Karpas-422 (cell line): ENCODE data around the gene HIPK1. TPM values are rescaled to one million over a fixed set of nuclear protein-coding genes. Genes with fewer than 3 reads are reported as not detected.
A peak's percentile ranks its signal among the peaks of the same experiment; 100 is the strongest.

ENCODE experiments used
- DNase-seq: peaks from one replicate; pipeline ENCODE4 v3.0.0-alpha.2; 2015
- H2AFZ ChIP-seq: fragments of 200-600 bp; sonication (generic); 2 replicates; pipeline ENCODE4 v1.6.1; 2014; ENCODE audit warnings: antibody characterized with exemption, low read length, mixed read lengths
- H3K27ac ChIP-seq: fragments of 200-600 bp; sonication (generic); 2 replicates; pipeline ENCODE4 v1.5.1; 2014; ENCODE audit warnings: mild to moderate bottlenecking, low read length, moderate library complexity
- H3K27me3 ChIP-seq: fragments of 200-600 bp; sonication (generic); 2 replicates; pipeline ENCODE4 v1.6.1; 2014; ENCODE audit warnings: low read length, mixed read lengths
- H3K36me3 ChIP-seq: fragments of 200-600 bp; sonication (generic); 2 replicates; pipeline ENCODE4 v1.6.1; 2014; ENCODE audit warnings: low read length, mixed read lengths; ENCODE audit not compliant: insufficient read depth
- H3K4me1 ChIP-seq: fragments of 200-600 bp; sonication (generic); 2 replicates; pipeline ENCODE4 v1.6.1; 2014; ENCODE audit warnings: mild to moderate bottlenecking, low read length, mixed read lengths
- H3K4me2 ChIP-seq: fragments of 200-600 bp; sonication (generic); 2 replicates; pipeline ENCODE4 v1.6.1; 2014; ENCODE audit warnings: low read length, low read depth, mild to moderate bottlenecking; ENCODE audit not compliant: poor library complexity, severe bottlenecking
- H3K4me3 ChIP-seq: fragments of 200-600 bp; sonication (generic); 2 replicates; pipeline ENCODE4 v1.5.1; 2014; ENCODE audit warnings: mild to moderate bottlenecking, antibody characterized with exemption, low read length, mixed read lengths
- H3K79me2 ChIP-seq: fragments of 200-600 bp; sonication (generic); 2 replicates; pipeline ENCODE4 v1.6.1; 2014; ENCODE audit warnings: mild to moderate bottlenecking, low read length, mixed read lengths
- H3K9ac ChIP-seq: fragments of 200-600 bp; sonication (generic); 2 replicates; pipeline ENCODE4 v1.6.0; 2014; ENCODE audit warnings: low read length
- H3K9me2 ChIP-seq: fragments of 200-600 bp; sonication (generic), shearing (Covaris generic); replicated peaks from 2 replicates; pipeline ENCODE4 v1.6.0; 2014; ENCODE audit warnings: mild to moderate bottlenecking, low read length, moderate library complexity; ENCODE audit not compliant: insufficient read depth
- H3K9me3 ChIP-seq: fragments of 300-700, 200-600 bp; sonication (generic); 2 replicates; pipeline ENCODE4 v1.6.1; 2014; ENCODE audit warnings: low read length, mixed read lengths
- H4K20me1 ChIP-seq: fragments of 200-600 bp; sonication (generic); 2 replicates; pipeline ENCODE4 v1.6.1; 2014; ENCODE audit warnings: mild to moderate bottlenecking, antibody characterized with exemption, low read length, low read depth; ENCODE audit not compliant: insufficient read depth
- total RNA-seq: library from RNA; depleted of rRNA; stranded (reverse); fragments of >200 nt; shearing (Covaris generic); gene quantifications from 2 replicates; pipeline ENCODE4 v1.2.3, GENCODE V29; 2014; ENCODE audit warnings: low replicate concordance; rRNA removed

Gene HIPK1
- total RNA-seq, 1 experiment from 2014 or later: 36.0 TPM

DNA sequence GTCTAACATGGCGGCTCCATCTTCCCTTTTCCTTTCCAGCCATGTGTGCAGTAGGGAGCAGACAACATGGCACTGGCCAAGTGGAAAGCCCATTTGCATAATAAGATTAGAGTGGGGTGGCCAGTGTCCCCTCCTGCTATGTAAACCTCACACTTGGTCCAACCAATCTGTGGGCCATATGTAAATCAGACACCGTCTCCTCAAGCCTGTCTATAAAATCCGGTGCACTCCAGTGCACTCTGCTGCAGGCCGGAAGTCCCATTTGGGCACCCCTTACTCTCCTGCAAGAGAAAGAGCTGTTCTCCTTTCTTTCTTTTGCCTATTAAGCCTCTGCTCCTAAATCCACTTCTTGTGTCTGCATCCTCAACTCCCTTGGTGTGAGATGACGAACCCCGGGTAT is 94.3 kb downstream of the HIPK1 start:
- H3K4me1 ChIP-seq: peaks cover 9% of the 10 kb centered on the region
- H3K27ac ChIP-seq: no peak overlapping the region
- H3K36me3 ChIP-seq: no peaks in the 10 kb centered on the region
- peak; percentile 63 for DNase-seq
- H3K4me2 ChIP-seq: peak overlapping the region; percentile 29
- no peaks in the 10 kb centered on the region for H4K20me1 ChIP-seq
- H3K9ac ChIP-seq: no peak overlapping the region
- no peaks in the 10 kb centered on the region for H3K9me2 ChIP-seq
- no peaks in the 10 kb centered on the region for H3K27me3 ChIP-seq
- no peak overlapping the region for H2AFZ ChIP-seq
- no peaks in the 10 kb centered on the region for H3K9me3 ChIP-seq
- no peak overlapping the region for H3K4me3 ChIP-seq
- H3K79me2 ChIP-seq: no peaks in the 10 kb centered on the region

DNA sequence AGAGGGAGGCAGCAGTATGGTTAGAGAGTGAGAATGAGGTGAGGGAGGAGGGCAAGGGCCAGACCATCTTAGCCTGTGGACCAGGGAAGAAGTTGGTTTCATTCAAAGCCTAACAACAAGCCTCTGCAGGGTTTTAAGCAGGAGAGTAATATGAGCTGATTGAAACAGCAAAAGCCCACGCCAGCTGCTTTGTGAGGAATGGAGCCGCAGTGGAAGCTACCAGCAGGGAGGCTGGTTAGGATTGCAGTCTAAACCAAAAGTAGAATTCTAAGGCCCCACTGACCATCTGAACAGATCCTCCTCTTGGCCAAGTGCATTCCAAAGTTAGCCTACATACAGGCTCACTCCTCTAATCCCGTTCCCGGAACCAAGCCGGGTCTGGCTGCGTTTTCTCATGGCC is 94.9 kb downstream of the HIPK1 start:
- no peaks in the 10 kb centered on the region for H3K9me2 ChIP-seq

DNA sequence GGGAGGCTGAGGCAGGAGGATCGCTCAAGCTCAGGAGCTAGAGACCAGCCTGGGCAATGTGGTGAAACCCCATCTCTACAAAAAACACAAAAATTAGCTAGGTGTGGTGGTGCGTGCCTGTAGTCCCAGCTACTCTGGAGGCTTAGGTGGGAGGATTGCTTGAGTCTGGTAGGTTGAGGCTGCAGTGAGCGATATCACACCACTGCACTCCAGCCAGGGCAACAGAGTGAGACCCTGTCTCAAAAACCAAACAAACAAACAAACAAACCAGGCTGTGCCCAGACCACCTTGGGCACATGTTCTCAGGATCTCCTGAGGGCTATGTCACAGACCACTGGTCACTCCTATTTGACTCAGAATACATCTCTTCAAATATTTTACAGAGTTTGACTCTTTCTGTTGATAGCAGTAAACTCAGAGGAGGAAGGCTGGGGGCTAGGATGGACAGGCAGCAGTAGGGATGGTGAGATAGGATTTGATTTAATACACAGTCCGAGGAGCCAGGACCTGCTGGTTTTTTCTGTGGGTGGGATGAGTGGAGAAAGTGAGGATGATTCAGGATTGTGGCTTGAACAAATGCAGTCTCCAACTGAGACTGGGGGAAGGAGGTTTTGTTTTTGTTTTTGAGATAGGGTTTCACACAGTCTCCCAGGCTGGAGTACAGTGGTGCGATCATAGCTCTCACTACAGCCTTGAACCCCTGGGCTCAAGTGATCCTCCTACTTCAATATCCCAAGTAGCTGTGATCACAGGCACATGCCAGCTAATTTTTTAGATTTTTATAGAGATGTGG is 96.7 kb downstream of the HIPK1 start:
- Histone ChIP-seq H3K4me3 (no peak overlapping the region), H3K9ac (no peak overlapping the region), H3K79me2 (no peaks in the 10 kb centered on the region), H4K20me1 (no peaks in the 10 kb centered on the region), H3K4me1 (peaks cover 9% of the 10 kb centered on the region), H3K27ac (no peak overlapping the region), H3K27me3 (no peaks in the 10 kb centered on the region), H3K36me3 (no peaks in the 10 kb centered on the region), H2AFZ (no peak overlapping the region), H3K9me2 (no peaks in the 10 kb centered on the region), H3K4me2 (no peak overlapping the region), H3K9me3 (no peaks in the 10 kb centered on the region)
- no peak for DNase-seq

More for the DNA sequence above, 94.9 kb downstream of the HIPK1 start:
- Histone ChIP-seq H3K9me3 (no peaks in the 10 kb centered on the region), H3K27me3 (no peaks in the 10 kb centered on the region), H3K27ac (no peak overlapping the region), H3K4me1 (peaks cover 9% of the 10 kb centered on the region), H3K4me2 (peak overlapping the region; percentile 29), H3K79me2 (no peaks in the 10 kb centered on the region), H3K36me3 (no peaks in the 10 kb centered on the region), H3K4me3 (no peak overlapping the region), H4K20me1 (no peaks in the 10 kb centered on the region), H2AFZ (no peak overlapping the region), H3K9ac (no peak overlapping the region)
- DNase-seq: no peak

DNA sequence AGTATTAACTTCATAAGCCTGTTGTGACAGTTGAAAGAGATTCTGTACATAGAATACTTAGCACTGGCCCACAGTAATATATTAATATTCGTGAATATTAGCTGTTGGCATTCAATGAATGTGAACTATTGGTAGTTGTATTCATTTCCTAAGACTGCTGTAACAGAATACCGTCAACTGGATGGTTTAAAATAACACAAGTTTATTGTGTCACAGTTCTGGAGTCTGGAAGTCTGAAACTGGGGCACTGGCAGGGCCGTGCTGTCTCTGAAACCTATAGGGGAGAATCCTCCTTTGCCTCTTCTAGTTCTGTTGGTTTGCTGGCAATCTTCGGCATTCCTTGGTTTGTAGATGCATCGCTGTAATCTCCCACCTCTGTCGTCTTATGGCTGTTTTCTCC is 97.7 kb downstream of the HIPK1 start:
- Histone ChIP-seq H3K9me2 (no peaks in the 10 kb centered on the region), H3K4me1 (peaks cover 9% of the 10 kb centered on the region), H3K36me3 (no peaks in the 10 kb centered on the region), H3K4me3 (no peak overlapping the region), H3K27me3 (no peaks in the 10 kb centered on the region), H3K9ac (no peak overlapping the region), H3K79me2 (no peaks in the 10 kb centered on the region), H3K4me2 (no peak overlapping the region), H2AFZ (no peak overlapping the region), H3K9me3 (no peaks in the 10 kb centered on the region), H3K27ac (no peak overlapping the region), H4K20me1 (no peaks in the 10 kb centered on the region)
- DNase-seq: no peak

Other genes with a start within 250 kb of the HIPK1 start
- gene PHTF1, start 169.8 kb upstream of the HIPK1 start, total RNA-seq: 45.1 and 53.1 TPM in 2 replicates
- 15.0 and 23.2 TPM in 2 replicates for gene RSBN1, start 116.8 kb upstream of the HIPK1 start, total RNA-seq
- gene PTPN22, start 57.6 kb upstream of the HIPK1 start, total RNA-seq: 22.8 and 43.3 TPM in 2 replicates
- gene BCL2L15, start 41.7 kb upstream of the HIPK1 start, total RNA-seq: 0.48 and 1.0 TPM in 2 replicates
- 35.3 and 64.0 TPM in 2 replicates for gene AP4B1, start 24.5 kb upstream of the HIPK1 start, total RNA-seq
- gene DCLRE1B, start 24.0 kb upstream of the HIPK1 start, total RNA-seq: 7.6 and 11.3 TPM in 2 replicates
- gene OLFML3, start 50.1 kb downstream of the HIPK1 start, total RNA-seq: 0.18 and 0.26 TPM in 2 replicates
- gene SYT6, start 224.5 kb downstream of the HIPK1 start, total RNA-seq: not detected in 2 replicates